22Rv1 (cell line): ENCODE results near the gene ARID3A.

Source experiments
- ZFX ChIP-seq: fragments of 450-650 bp; IDR thresholded peaks from 2 replicates; pipeline ENCODE4 v1.6.1; 2017; ENCODE audit warnings: antibody characterized with exemption, borderline replicate concordance
- TF ChIP-seq, protein P1 (sequence below): fragments of 450-650 bp; IDR thresholded peaks from 2 replicates; pipeline ENCODE4 v1.5.1; 2017; ENCODE audit warnings: mild to moderate bottlenecking

DNA sequence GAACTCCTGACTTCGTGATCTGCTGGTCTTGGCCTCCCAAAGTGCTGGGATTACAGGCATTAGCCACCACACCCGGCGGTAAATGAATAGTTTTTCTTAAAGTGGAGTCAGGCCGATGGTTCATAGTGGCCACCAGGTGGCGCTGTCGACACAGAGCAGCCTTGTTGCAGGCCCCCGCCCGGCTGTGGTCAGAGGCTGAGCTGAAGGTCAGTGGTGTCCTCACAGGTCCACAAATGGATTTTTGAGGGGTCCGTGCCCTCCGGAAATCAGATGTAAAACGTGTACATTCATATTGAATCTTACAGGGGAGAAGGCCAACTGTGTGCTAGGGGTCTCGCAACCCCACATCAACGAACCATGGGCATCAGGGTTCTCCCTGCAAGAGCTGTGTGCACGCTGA is 44.9 kb downstream of the ARID3A start:
- TF ChIP-seq, protein P1, sequence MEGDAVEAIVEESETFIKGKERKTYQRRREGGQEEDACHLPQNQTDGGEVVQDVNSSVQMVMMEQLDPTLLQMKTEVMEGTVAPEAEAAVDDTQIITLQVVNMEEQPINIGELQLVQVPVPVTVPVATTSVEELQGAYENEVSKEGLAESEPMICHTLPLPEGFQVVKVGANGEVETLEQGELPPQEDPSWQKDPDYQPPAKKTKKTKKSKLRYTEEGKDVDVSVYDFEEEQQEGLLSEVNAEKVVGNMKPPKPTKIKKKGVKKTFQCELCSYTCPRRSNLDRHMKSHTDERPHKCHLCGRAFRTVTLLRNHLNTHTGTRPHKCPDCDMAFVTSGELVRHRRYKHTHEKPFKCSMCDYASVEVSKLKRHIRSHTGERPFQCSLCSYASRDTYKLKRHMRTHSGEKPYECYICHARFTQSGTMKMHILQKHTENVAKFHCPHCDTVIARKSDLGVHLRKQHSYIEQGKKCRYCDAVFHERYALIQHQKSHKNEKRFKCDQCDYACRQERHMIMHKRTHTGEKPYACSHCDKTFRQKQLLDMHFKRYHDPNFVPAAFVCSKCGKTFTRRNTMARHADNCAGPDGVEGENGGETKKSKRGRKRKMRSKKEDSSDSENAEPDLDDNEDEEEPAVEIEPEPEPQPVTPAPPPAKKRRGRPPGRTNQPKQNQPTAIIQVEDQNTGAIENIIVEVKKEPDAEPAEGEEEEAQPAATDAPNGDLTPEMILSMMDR: peak; percentile 76
- TF ChIP-seq ZFX: no peak
